H9 (cell line): ENCODE results near the gene UBA5. TPM values are rescaled to one million over a fixed set of nuclear protein-coding genes. Genes with fewer than 3 reads are reported as not detected.

Experiments
- DNase-seq: peaks from one replicate; pipeline ENCODE4 v3.0.0-alpha.2; 2017
- H2AFZ ChIP-seq: one replicate; pipeline ENCODE4 v1.6.1; 2013; ENCODE audit warnings: mild to moderate bottlenecking, low read length, control low read depth, moderate library complexity
- H2AK5ac ChIP-seq: 2 replicates; pipeline ENCODE4 v1.6.1; 2013; ENCODE audit warnings: low read length, control low read depth, mixed read lengths; ENCODE audit not compliant: insufficient read length
- H2BK120ac ChIP-seq: one replicate; pipeline ENCODE4 v1.6.1; 2013; ENCODE audit warnings: low read depth, mild to moderate bottlenecking, low read length, control low read depth, inconsistent platforms; ENCODE audit not compliant: poor library complexity, severe bottlenecking
- H2BK12ac ChIP-seq: 2 replicates; pipeline ENCODE4 v1.6.1; 2013; ENCODE audit warnings: low read length, control low read depth, mixed read lengths, low read depth; ENCODE audit not compliant: insufficient read length
- H2BK15ac ChIP-seq: 2 replicates; pipeline ENCODE4 v1.6.1; 2013; ENCODE audit warnings: low read depth, low read length, control low read depth
- H2BK20ac ChIP-seq: one replicate; pipeline ENCODE4 v1.6.1; 2013; ENCODE audit warnings: low read depth, mild to moderate bottlenecking, low read length, control low read depth, inconsistent platforms; ENCODE audit not compliant: poor library complexity, severe bottlenecking
- H2BK5ac ChIP-seq: 2 replicates; pipeline ENCODE4 v1.6.1; 2013; ENCODE audit warnings: low read length, control low read depth, mixed read lengths; ENCODE audit not compliant: insufficient read length
- H3K14ac ChIP-seq: 2 replicates; pipeline ENCODE4 v1.6.1; 2013; ENCODE audit warnings: low read length, control low read depth; ENCODE audit not compliant: insufficient read depth
- H3K18ac ChIP-seq: 2 replicates; pipeline ENCODE4 v1.6.1; 2013; ENCODE audit warnings: low read depth, mild to moderate bottlenecking, mixed read lengths, low read length, control low read depth; ENCODE audit not compliant: insufficient read length
- H3K23ac ChIP-seq: 2 replicates; pipeline ENCODE4 v1.6.1; 2013; ENCODE audit warnings: low read length, control low read depth, mixed read lengths, low read depth; ENCODE audit not compliant: insufficient read length
- H3K23me2 ChIP-seq: 2 replicates; pipeline ENCODE4 v1.6.1; 2013; ENCODE audit warnings: low read depth, mild to moderate bottlenecking, mixed read lengths, low read length, control low read depth; ENCODE audit not compliant: insufficient read length, poor library complexity, severe bottlenecking
- H3K27ac ChIP-seq: 2 replicates; pipeline ENCODE4 v1.5.1; 2013; ENCODE audit warnings: low read length, control low read depth, mixed read lengths, low read depth; ENCODE audit not compliant: insufficient read length
- H3K27me3 ChIP-seq: 2 replicates; pipeline ENCODE4 v1.6.1; 2013; ENCODE audit warnings: low read length, control low read depth, inconsistent platforms; ENCODE audit not compliant: insufficient read depth
- H3K4ac ChIP-seq: 2 replicates; pipeline ENCODE4 v1.6.1; 2013; ENCODE audit warnings: low read depth, mild to moderate bottlenecking, control low read depth, inconsistent platforms, low read length, moderate library complexity
- H3K4me1 ChIP-seq: 2 replicates; pipeline ENCODE4 v1.6.1; 2013; ENCODE audit warnings: low read length, control low read depth, inconsistent platforms; ENCODE audit not compliant: insufficient read depth
- H3K4me2 ChIP-seq: 2 replicates; pipeline ENCODE4 v1.6.1; 2013; ENCODE audit warnings: low read length, control low read depth, mixed read lengths; ENCODE audit not compliant: insufficient read length, insufficient read depth
- H3K56ac ChIP-seq: 2 replicates; pipeline ENCODE4 v1.6.1; 2013; ENCODE audit warnings: low read depth, mild to moderate bottlenecking, mixed read lengths, low read length, control low read depth; ENCODE audit not compliant: insufficient read length
- H3K79me1 ChIP-seq: 2 replicates; pipeline ENCODE4 v1.6.1; 2013; ENCODE audit warnings: low read depth, mild to moderate bottlenecking, moderate library complexity, low read length, control low read depth, inconsistent platforms; ENCODE audit not compliant: insufficient read depth, poor library complexity, severe bottlenecking
- H3K79me2 ChIP-seq: 2 replicates; pipeline ENCODE4 v1.6.1; 2013; ENCODE audit warnings: low read length, control low read depth, inconsistent platforms; ENCODE audit not compliant: insufficient read depth
- H3K9ac ChIP-seq: 2 replicates; pipeline ENCODE4 v1.6.1; 2013; ENCODE audit warnings: low read length, control low read depth, mixed read lengths; ENCODE audit not compliant: insufficient read length; ENCODE audit errors: extremely low read depth
- H3K9me3 ChIP-seq: one replicate; pipeline ENCODE4 v1.6.1; 2013; ENCODE audit warnings: low read depth, low read length, inconsistent platforms; ENCODE audit not compliant: control insufficient read depth
- H3T11ph ChIP-seq: one replicate; pipeline ENCODE4 v1.6.1; 2013; ENCODE audit warnings: mild to moderate bottlenecking, low read length, control low read depth, inconsistent platforms
- H4K20me1 ChIP-seq: one replicate; pipeline ENCODE4 v1.6.1; 2013; ENCODE audit not compliant: control insufficient read depth, insufficient read length, insufficient read depth
- H4K5ac ChIP-seq: 2 replicates; pipeline ENCODE4 v1.6.1; 2013; ENCODE audit warnings: low read depth, mild to moderate bottlenecking, mixed read lengths, low read length, control low read depth; ENCODE audit not compliant: insufficient read length
- H4K8ac ChIP-seq: replicated peaks from 2 replicates; pipeline ENCODE4 v1.6.1; 2013; ENCODE audit warnings: low read length, control low read depth, mixed read lengths, low read depth; ENCODE audit not compliant: insufficient read length
- H4K91ac ChIP-seq: 2 replicates; pipeline ENCODE4 v1.6.1; 2013; ENCODE audit warnings: low read depth, mild to moderate bottlenecking, moderate library complexity, mixed read lengths, low read length, control low read depth; ENCODE audit not compliant: insufficient read length
- H3K27ac Mint-ChIP-seq, 3 experiments: 2 replicates in 2 of 3; 3 replicates in 1 of 3; pipeline ENCODE4 v1.8.0; 2020 to 2021; ENCODE audit warnings: mixed read lengths in 3 of 3, mild to moderate bottlenecking in 1 of 3, moderate library complexity in 1 of 3
- H3K27me3 Mint-ChIP-seq: 2 replicates; pipeline ENCODE4 v1.8.0; 2021; ENCODE audit warnings: low read depth, mild to moderate bottlenecking, moderate library complexity, mixed read lengths
- H3K36me3 Mint-ChIP-seq, 3 experiments: 2 replicates in 2 of 3; 3 replicates in 1 of 3; pipeline ENCODE4 v1.8.0; 2020 to 2021; ENCODE audit warnings: low read depth in 3 of 3, mixed read lengths in 3 of 3; ENCODE audit not compliant: insufficient read depth in 1 of 3
- H3K4me1 Mint-ChIP-seq, 2 experiments: 2 replicates each; pipeline ENCODE4 v1.8.0; 2020; ENCODE audit warnings: mixed read lengths in 2 of 2
- H3K4me3 Mint-ChIP-seq, 2 experiments: 2 replicates in 1 of 2; 3 replicates in 1 of 2; pipeline ENCODE4 v1.8.0; 2020 to 2021; ENCODE audit warnings: mild to moderate bottlenecking in 2 of 2, mixed read lengths in 2 of 2, moderate library complexity in 1 of 2
- H3K9me3 Mint-ChIP-seq, 2 experiments: 2 replicates in 1 of 2; 3 replicates in 1 of 2; pipeline ENCODE4 v1.8.0; 2020; ENCODE audit warnings: mild to moderate bottlenecking in 2 of 2, mixed read lengths in 2 of 2, moderate library complexity in 1 of 2
- CTCF ChIP-seq: fragments of 200-600 bp; sonication (generic); conservative IDR thresholded peaks from 3 replicates; pipeline ENCODE4 v1.8.0; 2021; ENCODE audit warnings: antibody characterized with exemption, mild to moderate bottlenecking
- WGBS: extraction: QIAGEN DNeasy Blood & Tissue Kit; methylation state at CpG from one replicate; pipeline ENCODE4 v1.1.7; 2013; ENCODE audit warnings: missing lambda C conversion rate, low lambda C conversion rate, mixed read lengths; ENCODE audit not compliant: insufficient read length; ENCODE audit errors: extremely low coverage; 5-methylcytosine and 5-hydroxymethylcytosine counted together
- total RNA-seq: library from RNA; stranded (reverse); gene quantifications from 2 replicates; pipeline ENCODE4 v1.2.1, GENCODE V29; 2021

The UBA5 gene
- total RNA-seq, 1 experiment from 2014 or later = 37.7 TPM

- no peak for DNase-seq
- Histone ChIP-seq H3K18ac (no peak overlapping the region), H2BK12ac (no peak overlapping the region), H3K4me2 (no peak overlapping the region), H3K79me2 (peaks cover 6% of the 10 kb centered on the region; the same call in 1 of the 2 replicates), H2AFZ (no peak overlapping the region), H3K23ac (no peak overlapping the region), H4K8ac (no peak overlapping the region), H3K27ac (no peak overlapping the region), H3K14ac (no peak overlapping the region), H3K9me3 (no peaks in the 10 kb centered on the region), H2BK15ac (no peak overlapping the region), H3K56ac (no peak overlapping the region), H3K4me1 (no peaks in the 10 kb centered on the region), H3K27me3 (no peaks in the 10 kb centered on the region), H2BK5ac (no peak overlapping the region), H3K23me2 (no peaks in the 10 kb centered on the region), H3T11ph (no peak overlapping the region), H4K5ac (no peak overlapping the region), H3K4ac (no peak overlapping the region), H2BK20ac (no peak overlapping the region), H2AK5ac (no peak overlapping the region), H2BK120ac (no peak overlapping the region), H4K91ac (no peak overlapping the region), H3K79me1 (no peaks in the 10 kb centered on the region), H3K9ac (no peak overlapping the region), H4K20me1 (no peaks in the 10 kb centered on the region)
- peaks cover 9 to 14% of the 10 kb centered on the region in 2 experiments for H3K4me1 Mint-ChIP-seq
- peaks cover 0 to 8% (median 0%) of the 10 kb centered on the region in 3 experiments; a peak in 4 of 7 replicates for H3K36me3 Mint-ChIP-seq
- WGBS = no CpG with 5 or more reads among the region's 3 CpGs
- no peak overlapping the region for H3K4me3 Mint-ChIP-seq
- H3K27ac Mint-ChIP-seq = no peak overlapping the region
- H3K9me3 Mint-ChIP-seq = no peaks in the 10 kb centered on the region
- H3K27me3 Mint-ChIP-seq = no peaks in the 10 kb centered on the region
- no peak for TF ChIP-seq CTCF
Measured at GRCh38 chr3:132665230-132665745, 5.2 kb downstream of the UBA5 start.
